CD1c-positive myeloid dendritic cell (primary cell): ENCODE measurements around the gene PDF.

Source experiments
- DNase-seq: peaks from one replicate; pipeline ENCODE4 v3.0.0-alpha.2; 2016; ENCODE audit errors: extremely low spot score

PDF gene

DNA sequence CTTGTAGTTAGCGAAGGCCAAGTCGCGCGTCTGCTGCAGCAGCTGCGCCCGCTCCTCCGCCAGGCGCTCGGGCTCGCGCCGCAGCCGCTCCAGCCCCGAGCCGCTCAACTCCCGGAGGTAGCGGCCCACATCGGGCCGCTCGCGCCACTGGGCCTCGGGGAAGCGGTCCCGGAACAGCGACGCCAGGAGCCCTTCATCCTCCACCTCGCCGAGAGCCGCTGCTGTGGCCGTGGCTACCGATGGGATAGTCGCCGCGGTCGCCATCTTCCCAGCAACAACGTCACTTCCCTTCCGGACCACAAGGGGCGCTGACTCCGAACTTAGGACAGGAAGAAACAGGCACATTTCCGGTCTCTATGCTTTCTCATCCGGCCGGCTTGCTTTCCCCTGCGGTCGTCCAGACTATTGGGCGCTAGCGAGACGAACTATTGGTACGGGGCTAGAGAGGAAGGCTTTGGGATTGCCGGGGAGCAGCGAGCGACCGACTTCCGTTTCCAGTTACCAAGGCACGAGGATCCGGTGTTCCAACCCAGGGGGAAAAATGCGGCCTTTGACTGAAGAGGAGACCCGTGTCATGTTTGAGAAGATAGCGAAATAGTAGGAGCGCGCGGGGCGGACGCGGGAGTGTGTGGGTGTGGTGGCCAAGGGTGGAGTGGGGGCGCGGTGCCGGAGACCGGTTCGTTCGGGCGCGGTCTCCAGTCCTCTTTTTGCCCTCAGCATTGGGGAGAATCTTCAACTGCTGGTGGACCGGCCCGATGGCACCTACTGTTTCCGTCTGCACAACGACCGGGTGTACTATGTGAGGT lies 9.1 kb upstream of the PDF start, which contains the start of the genes COG8 and NIP7:
Gene COG8 (minus strand): TSS at position 276 of the 806 bp plus-strand sequence. CDS start 12 bp downstream, at position 264.
Gene NIP7 (plus strand): TSS at position 484 of the 806 bp plus-strand sequence. CDS start 58 bp downstream, at position 542.
- peak; percentile 98 for DNase-seq

DNA sequence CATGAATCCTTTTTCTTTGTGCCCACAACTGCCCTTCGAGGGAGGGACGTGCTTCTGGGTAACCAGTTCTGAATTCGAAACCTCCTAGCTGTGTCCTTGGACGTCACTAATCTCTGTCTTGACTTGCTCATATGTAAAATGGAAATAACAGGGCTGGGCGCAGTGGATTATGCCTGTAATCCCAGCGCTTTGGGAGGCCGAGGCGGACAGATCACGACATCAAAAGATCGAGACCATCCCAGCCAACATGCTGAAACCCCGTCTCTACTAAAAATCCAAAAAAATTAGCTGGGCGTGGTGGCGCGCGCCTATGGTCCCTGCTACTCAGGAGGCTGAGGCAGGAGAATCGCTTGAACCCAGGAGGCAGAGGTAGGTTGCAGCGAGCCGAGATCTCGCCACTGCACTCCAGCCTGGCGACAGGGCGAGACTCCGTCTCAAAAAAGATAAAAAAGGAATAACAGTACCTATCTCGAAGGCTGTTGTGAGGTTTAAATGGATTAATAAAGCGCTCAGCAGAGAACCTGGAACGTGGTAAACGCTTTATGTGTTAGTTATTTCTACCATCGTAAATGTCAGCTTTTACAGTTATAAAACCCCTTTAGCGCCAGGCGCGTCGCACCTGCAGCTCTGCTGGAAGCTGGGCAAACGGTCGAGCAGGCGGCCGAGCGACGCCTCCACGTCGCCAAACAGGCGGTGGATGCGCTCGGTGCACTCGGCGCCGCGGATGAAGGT lies 8.3 kb upstream of the PDF start:
- DNase-seq, result no peak

DNA sequence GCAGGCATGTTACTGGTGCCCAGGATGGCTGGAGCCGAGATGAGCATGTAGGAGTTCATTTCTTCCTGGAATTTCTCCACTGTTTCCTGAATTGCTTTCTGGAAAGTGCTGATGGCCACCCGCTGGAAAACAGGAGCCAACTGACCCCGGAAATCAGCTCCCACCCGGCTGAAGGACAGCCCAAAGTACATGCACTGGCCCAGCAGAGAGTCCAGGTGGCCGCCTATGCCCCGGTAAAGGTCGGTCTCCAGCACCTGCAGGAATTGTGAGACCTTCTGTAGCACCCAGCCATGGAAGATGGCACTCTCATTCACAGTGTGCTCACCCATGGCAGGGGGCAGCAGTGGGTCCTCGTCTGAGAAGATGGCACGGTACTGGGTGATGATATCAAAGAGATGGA lies 4.3 kb upstream of the PDF start:
- no peak for DNase-seq

DNA sequence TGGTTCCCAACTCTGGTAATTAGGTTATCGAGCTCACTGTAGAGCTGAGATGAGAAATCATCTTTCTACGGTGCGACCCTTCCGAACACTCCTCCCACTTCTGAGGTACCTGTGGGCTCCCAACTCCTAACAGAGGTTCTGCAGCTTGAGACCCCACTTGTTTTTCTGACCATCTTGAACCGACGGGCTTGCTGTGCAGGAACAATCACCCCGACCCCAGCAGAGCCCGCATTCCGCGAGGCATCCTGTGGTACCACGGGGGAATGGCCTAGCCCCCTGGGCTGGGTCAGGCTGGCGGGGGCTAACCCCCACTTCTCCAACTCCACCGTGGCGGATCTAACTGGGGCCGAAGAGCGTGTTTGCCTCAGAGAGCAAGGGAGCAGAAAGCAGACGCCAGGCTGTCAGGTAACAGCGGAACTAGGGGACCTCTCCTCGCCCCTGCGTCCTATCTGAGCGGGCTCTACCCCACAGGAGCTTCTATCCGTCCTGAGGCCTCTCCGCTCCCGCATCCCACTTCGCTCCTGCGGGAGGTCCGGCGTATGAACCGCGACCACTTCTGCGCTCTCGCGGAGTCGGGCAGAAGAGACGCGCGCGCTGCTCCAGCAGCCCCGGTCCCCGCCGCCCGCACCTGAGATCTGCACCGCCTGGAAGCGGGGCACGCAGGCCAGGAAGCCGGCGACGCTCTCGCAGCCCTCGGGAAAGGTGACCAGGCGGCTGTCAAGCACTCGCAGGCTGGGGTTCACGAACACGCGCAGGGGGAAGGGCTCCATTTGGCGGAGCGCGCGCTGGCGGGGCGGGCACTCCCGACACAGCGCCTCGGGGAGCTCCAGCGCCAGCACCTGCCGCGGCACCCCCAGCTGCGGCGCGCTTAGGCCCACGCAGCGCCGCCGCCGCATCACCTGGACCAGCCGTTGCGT lies 761 bp downstream of the PDF start:
- no peak for DNase-seq

DNA sequence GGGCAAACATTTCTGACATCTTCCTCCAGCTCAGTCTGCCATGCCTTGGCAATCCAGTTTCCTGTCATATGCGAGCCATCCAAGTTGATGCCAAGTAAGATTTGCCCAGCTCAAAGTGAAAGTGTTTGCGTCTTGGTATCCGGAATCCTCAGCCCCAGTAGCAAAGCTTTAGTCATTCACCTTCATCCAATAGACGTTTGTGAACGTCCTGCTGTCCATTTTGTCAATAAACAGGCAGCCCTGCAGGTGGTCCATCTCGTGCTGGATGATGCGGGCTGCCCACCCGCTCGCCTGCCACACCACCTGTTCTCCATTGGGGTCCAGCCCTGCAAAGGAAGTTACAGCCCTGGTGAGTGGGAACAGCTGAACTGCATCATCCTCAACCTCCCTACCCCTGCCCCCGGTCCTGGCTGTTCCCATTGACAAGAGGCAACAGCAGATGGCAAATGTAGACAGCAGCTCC lies 1.5 kb downstream of the PDF start:
- DNase-seq, result no peak

DNA sequence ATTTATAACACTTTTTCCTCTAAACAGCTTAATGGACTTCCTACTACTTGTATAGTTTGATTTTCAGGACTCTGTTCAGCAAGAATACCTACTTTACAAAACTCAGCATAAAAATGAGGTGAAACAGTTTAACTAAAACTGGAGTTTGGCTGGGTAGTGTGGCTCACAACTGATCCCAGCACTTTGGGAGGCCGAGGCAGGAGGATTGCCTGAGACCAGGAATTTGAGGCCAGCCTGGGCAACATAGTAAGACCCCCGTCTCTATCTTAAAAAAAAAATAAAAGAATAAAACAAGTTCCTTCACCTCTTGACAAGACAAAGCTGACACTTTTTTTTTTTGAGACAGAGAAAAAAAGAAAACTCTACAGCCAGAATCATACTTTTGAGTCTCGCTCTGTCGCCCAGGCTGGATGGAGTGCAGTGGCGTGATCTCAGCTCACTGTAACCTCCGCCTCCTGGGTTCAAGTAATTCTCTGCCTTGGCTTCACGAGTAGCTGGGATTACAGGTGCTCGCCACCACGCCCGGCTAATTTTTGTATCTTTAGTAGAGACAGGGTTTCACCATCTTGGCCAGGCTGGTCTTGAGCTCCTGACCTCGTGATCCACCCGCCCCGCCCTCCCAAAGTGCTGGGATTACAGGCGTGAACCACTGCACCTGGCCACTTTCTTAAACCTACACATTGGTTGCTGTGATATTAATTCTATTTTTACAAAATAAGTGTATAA lies 2.6 kb downstream of the PDF start:
- no peak for DNase-seq

DNA sequence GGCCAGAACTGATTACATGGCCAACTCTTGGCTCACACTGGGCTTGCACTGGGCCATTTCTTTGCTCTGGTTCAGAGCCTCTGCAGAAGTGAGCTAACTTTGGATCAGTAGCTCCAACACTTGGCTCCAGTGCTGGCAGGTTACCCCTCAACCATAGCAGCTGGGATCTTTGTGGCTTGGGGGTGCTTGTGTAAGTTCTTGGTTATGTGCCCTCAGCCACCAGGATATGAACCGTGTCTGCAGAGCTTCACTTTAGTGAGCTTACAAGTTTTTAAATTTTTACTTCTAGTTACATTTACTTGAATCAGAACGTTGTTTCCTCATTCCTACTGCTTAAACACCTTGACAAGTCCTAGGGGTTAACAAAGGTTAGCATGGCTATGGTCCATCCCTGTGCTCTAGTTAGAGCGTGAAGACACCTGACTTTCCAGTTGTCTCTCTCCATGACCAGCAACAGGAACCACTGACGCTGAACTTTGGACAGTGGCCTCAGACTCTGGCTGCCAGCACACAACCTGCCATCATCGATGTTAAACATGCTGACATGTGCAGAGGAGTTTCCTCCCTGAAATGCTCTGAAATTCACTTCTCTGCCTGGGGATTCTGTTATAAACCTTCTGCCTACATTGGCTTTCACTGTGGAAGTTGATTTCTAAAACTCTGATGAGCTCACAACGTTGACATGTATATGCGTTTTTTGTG lies 4.1 kb downstream of the PDF start:
- no peak for DNase-seq

DNA sequence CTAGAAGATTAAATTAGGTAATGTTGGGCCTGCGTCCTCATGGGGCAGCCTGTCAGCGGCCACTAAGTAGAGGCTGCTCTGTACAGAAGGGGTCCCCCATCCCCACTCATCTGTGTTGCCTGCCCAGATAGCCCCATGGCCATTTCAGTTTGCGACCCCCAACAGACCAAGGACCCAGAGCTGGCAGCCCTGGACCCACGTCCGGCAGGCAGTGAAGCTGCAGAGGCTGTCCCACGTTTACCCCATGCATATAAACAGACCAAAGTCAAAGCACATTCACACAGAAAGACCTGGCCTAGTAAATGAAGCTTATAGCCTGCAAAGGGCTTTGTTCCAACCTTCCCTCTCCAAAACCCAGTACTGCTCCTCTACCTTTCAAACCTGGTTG lies 4.6 kb downstream of the PDF start:
- DNase-seq, result no peak

DNA sequence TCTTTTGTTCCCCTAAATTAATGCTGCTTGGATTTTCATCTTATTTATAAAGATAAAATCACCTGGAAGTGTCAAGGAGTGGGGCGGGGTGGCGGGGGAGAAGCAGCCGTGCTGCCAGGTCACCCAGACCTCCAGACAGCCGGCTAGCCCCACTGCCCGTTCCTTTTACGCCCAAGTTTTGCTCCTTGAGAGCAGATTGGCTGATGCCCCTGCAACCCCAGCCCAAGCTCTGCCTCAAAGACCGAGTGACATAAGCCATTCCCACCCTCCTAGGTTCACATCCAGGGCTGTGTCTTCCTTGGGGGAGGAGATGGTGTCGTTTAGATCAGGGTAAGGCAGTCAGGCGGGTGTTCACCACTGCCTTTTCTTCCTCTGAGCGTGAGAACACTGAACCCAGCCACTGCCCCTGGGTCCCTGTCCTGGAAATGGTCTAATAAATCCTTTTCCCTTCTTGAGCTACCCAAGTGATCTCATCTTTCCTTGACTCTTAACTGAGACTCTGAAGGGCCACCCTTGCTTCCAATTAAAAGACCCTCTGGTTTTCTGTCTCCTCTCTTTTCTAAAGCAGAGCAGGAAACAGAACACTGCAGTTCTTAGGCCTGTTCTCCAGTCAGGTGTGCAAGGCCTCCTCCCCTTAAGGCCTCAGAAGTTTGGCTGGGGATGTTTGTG lies 5.7 kb downstream of the PDF start:
- no peak for DNase-seq

DNA sequence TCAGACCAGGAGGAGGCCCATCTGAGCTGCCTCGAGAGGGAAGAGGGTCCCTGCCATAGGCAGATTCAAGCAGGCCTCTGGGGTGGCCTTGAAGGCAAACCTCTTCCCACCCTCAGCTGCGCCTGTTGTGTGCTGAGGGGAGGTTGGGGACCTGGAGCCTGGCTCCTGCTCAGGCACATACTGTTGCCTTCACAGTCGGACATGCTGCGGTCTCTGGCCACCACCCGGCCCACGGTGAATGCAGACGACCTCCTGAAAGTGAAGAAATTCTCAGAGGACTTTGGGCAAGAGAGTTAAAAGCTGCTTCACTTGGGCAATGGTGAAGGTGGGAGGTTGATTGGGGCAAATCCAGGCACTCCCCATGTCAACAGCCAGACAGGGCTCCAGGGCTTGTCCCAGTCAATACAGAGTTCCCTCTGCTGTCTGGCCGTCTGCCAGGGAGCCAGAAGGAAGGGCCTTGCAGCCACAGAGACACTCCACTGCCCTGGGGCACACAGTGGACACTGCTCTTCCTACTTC lies 6.3 kb downstream of the PDF start:
- peak; percentile 52 for DNase-seq

DNA sequence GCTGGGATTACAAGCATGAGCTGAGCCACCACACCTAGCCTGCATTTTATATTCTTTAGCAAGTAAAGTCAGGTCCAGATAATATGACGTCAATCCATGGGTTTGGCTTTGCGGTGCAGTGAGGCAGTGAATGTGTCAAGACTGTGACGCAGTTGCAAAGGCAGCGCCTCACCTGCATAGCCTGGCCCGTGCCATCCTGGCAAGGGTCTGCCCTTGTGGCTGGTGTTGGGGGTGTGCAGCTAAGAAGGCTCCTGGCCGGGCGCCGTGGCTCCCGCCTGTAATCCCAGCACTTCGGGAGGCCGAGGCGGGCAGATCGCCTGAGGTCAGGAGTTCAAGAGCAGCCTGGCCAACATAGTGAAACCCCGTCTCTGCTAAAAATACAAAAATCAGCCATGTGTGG lies 7.0 kb downstream of the PDF start:
- no peak for DNase-seq

DNA sequence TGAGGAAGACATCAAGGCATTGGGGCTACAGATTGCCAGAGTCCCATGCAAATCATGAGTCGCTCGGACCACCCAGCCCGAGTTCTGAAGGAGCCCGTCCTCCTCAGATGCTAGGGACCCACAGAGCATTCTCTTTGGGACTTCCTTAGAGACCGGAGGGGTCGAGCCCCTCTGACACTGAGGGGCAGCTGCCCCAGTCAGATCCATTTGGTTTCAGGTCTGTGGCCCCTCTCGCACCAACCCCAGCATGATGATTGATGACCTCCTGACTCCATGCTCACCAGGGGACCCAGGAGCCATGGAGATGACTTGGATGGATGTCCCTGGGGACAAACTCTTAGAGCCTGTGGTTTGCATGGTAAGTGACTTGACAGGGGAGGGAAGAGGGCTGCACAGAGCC lies 8.0 kb downstream of the PDF start:
- no peak for DNase-seq

DNA sequence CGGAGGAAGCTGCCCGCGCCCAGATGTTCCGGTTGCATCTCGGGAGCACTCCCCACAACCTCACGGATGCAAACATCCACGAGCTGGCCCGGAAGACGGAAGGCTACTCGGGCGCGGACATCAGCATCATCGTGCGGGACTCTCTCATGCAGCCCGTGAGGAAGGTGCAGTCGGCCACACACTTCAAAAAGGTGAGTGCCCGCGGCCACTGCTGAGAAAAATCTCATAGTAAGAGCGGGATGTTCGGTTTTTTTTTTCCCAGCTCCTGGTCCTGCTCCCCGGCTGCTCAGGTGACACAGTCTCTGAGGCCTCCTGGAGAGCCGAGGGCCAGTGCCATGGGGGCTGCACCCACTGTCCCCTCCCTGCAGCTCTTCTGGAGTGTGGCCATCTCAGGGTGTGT lies 9.3 kb downstream of the PDF start:
- DNase-seq, result no peak

DNA sequence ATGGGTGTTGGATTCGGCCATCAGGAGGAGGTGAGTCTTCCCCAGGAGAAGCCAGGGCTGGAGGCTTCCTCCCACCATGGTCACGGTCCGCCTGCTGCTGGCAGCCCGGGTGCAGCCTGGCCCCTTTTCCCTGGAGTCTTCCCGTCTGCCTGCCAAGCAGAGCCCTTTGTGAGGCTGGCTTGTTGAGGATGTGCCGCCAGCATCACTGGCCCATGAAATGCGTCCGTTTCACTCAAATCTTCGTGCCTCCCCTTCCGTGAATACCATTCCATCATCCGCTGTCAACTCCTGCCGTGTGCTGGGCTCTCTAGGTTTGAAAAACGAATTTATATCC lies 9.7 kb downstream of the PDF start:
- no peak for DNase-seq

DNA sequence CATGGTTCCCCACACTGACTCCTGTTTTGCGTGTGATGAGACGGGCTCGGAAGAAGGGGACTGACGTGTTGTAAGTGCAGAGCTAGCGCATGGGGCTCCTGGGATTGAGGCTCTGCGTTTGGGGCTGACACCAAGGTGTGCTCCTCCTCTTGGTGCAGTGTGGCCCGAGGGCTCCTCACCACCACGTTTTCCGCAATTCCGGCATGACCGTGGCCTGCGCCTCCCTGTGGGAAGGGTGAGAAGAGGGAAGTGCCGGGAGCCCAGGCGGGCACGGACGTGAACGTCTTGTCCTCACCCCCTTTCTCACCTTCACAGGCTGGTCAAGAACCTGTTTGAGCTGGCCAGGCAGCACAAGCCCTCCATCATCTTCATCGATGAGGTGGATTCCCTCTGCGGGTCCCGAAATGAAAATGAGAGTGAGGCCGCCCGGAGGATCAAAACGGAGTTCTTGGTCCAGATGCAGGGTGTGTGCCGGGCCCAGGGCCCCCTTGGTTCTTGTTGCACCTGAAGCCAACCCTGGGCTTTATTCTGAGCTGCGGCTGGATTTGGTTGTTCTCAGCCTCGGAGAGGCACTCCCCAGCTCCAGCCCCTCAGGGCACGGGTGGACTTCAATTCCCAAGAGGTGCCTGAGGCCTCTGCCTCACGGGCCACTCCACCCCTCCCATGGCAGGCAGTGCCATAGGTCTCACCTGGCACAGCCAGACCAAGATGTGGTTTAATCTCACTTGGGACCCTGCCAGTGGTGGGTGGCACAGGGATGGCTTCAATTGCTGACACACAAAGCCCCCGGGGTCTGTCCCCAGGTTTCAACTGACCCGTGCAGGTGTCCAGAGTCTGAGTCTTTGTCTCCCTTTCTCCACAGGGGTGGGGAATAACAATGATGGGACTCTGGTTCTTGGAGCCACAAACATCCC lies 10.3 kb downstream of the PDF start:
- DNase-seq, result no peak

DNA sequence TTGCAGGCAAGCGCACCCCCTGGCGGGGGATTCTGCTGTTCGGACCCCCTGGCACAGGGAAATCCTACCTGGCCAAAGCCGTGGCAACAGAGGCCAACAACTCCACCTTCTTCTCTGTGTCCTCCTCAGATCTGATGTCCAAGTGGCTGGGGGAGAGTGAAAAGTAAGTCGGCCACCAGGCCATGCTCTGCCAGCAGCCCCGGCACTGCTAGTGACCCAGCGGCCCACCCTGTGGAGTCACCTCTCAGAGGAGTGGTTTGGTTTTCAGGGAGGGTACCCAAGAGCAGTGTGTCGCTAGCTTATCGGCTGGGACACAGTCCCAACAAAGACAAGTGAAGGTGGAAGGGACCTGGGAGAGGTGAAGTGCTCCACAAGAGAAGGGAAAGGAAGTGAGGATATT lies 11.0 kb downstream of the PDF start:
- DNase-seq, result no peak

DNA sequence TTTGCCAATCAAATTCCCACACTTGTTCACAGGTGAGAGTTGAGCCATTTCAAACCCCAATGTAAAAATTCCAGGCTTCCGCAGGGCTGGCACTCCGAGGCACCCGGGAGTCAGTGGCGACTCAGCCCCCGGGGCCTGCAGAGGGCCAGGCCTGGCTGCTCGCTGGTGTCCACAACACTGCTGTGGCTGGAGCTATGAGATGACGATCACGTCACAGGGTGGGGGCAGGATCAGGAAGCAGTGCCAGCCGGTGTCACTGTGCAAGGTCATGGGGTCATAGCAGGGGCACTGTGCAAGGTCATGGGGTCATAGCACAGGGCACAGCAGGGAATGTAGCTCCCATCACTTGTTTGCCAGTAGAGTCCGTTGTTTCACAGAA lies 11.5 kb downstream of the PDF start:
- no peak for DNase-seq

DNA sequence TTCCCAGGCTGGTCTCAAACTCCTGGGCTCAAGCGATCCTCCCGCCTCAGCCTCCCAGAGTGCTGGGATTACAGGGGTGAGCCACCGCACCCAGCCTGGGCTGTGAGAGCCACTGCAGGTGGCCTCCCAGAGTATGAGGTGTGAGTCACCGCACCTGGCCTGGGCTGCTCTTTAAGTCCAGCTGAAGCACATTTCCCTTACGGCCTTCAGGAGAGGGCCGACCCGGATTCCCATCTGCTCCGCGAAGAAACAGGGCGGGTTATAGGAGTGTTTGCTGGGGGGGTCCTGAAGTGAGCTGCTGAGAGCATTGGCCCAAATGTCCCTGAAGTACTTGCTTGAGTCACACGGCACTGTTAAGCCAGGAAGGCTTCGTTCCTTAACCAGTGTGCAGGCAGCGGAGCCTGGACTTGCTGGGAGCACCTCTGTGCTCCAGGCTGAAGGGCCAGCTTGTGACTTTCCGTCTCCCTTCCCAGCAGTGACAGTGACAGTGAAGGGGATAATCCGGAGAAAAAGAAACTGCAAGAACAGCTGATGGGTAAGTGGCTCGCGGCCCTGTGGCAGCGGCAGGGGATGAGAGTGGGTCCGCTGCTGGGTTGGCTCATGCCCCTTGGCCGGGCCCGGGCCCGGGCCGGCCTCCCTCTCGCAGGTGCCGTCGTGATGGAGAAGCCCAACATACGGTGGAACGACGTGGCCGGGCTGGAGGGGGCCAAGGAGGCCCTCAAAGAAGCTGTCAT lies 12.0 kb downstream of the PDF start:
- no peak for DNase-seq
